ENCODE measurements around the gene DCUN1D5.

DCUN1D5 gene

GRCh38 chr11:103091801-103092524 is at the start of gene DCUN1D5:
TSS of gene DCUN1D5 (minus strand) at chr11:103092160. CDS start at chr11:103091872, 288 bp downstream.
- peak; percentile 80 for DNase-seq

GRCh38 chr11:103125462-103125861 is 33.5 kb upstream of the DCUN1D5 start:
- no peak for DNase-seq

DNA sequence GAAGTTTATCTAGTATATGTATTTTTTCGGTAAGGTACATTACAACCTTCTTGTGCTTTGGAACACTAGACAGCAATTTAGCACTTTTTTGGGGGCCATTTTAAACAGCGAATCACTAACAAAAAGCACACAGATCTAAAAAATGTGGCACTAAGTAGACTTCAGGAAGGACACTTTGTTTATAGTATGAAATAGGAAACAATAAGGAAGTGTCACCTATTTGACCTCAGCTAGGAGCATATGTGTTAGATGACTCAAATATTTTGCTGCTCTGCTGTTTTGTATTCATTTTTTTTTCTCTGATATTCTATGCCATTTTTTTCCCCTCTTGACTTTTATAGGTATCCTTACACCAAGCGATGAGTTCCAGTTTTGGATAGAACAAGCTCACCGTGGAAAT is 22.9 kb upstream of the DCUN1D5 start:
- DNase-seq: no peak

- DNase-seq: no peak
These were observed 20.4 kb upstream of the DCUN1D5 start for GRCh38 chr11:103112364-103112763.

GRCh38 chr11:103111400-103111799 is 19.4 kb upstream of the DCUN1D5 start:
- DNase-seq: no peak

- DNase-seq: no peak
These were observed 18.4 kb upstream of the DCUN1D5 start for GRCh38 chr11:103110391-103110790.

DNA sequence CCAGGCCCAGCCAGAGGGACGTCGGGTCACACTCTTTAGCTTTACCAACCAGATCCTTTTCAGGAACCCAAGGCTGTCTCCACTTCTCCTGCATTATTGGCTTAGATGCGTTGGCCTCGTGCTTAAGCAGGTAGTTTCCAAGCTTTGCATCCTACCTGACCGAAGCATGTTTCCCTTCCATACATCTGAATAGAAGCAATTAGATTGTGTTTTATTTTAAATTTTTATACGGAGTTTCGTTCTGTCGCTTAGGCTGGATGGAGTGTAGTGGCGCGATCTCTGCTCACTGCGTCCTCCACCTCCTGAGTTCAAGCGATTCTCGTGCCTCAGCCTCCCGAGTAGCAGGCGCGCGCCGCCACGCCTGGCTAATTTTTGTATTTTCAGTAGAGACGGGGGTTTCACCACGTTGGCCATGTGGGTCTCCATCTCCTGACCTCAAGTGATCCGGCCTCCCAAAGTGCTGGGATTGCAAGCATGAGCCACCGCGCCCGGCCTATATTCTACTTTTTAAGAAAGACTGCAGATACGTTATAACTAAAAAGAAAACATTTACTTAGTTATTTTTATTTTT is 17.9 kb upstream of the DCUN1D5 start:
- no peak for DNase-seq

DNA sequence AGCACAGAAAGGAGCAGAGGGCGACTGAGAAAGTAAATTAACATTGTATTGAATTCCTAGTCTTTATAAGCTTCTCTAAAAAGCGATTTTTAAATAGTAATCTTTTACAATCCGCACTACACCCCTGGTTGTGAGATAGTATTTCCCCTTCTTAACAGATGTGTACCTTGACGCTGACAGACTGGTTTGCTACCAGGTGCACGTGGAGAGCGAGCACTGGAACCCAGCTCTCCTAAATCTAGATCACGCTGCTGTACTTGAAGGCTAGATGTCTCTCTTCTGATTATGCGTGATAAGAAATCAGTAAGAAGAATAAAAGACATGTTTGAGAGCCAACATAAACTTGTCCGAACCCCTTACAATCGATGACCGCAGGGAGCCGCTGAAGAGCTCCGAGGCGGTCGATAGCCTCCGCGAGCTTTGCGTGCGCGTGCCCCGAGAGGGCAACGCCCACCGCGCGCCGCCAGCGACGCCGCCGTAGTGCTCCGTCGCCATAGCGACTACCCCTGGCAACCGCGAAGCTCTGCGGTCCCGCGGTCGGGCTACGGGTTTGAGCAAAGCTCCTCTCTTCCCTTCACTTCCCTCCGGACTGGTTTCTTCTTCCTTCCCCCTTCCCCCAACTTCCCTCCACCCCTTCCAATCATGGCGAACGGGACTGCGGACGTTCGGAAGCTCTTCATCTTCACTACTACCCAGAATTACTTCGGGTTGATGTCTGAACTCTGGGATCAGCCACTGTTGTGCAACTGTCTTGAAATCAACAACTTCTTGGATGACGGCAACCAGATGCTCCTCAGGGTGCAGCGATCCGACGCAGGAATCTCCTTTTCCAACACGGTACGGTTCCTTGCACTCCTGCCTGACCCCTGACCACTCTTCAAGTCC is 17.2 kb upstream of the DCUN1D5 start, which contains the start of gene DYNC2H1:
TSS of gene DYNC2H1 (plus strand) at position 494 of the 885 bp plus-strand sequence. CDS start at position 643, 149 bp downstream.
- peak; percentile 78 for DNase-seq

DNA sequence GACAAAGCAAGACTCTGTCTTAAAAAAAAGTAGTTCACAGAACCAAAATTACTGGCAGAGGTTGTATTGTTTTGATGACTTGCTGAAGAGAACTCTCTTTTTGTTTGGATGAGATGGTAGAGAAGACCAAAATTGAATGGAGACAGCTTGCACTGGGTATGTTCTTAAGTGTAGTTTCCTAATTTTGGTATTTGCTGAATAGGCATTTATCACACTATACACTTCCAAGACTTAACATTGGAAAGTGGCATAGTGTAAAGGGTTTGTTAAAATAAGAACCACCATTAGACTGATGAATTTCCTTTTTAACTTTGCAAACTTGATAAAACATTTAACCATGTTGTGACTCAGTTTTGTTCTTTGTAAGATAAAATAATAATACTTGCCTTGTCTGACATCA is 5.3 kb upstream of the DCUN1D5 start:
- no peak for DNase-seq

DNA sequence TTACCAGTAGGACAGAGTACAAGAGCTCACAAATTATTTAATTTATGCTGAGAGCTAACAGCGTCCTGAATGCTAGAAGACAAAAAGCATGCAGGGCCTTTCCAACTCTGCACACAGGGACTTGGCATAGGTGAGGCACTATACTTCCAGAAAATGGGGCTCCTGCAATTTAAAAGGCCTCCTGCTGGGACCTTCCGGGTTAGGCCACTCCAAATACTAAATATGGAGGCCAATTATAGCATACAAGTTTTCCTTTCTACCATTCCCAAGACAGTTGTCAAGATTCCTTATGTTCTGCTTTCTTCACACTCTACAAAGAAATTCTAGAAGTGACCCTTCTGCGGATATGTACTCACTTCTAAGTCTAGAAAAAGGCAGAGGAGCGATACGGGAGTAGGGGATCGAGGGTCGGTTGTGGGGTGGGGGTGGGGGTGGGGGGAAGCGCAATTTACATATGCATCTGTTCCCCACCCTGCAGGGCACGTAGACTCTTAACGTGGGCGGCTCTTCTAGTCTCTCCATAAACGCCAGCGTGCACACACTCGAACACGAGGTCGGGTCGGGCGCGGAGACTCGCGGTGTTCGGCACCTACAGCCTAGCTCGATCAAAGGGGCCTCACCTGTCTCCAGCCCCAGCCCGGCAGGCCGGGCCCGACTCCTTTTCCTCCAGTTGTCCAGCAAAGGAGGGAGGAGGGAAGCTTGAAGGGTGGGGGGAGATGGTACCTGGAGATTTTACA is 728 bp downstream of the DCUN1D5 start:
- no peak for DNase-seq

DNA sequence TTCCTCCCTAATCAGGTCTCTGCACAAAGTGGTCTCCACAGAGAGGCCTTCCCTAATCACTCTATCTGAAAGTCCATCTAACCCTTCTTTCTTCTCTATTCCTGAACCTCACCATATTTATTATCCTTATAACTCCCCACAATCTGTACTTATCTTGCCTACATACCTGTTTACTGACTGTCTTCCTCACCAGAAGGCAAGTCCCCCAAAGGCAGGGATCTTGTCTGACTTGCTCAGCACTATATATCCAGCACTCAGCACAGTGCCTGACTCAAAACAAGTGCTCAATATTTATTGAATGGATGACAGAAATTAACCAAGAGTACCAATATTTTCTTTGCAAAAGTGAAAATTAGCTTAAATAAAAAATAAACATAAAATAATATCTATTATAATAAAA is 5.5 kb downstream of the DCUN1D5 start:
- no peak for DNase-seq

DNA sequence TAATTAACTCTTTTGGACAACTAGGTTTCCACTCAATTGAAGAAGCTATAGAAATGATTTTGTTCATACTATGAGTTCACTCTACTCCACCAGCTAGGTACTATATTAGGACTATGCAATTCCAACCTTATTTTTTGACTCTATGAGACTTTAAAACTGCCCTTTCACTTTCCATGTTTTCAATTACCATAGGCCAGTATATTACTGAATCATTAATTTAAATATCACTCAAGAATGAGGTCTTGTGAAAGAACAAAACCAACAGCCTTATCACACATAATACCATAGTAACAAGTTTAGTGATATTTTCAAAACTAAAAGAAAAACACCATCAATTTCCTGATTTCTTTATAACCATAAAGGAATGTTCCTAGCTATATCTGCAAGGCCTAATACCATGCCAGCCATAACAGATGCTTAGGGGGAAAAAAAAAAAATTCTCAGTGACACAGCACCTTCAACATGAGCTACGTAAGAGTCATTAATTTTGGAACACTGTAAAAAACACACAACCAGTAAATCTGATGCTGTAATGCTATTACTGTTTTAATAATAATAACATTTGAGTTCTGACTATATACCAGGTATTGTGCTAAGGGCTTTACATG is 6.1 kb downstream of the DCUN1D5 start:
- DNase-seq: no peak

- no peak for DNase-seq
These were observed 12.1 kb downstream of the DCUN1D5 start for GRCh38 chr11:103079833-103080232.

DNA sequence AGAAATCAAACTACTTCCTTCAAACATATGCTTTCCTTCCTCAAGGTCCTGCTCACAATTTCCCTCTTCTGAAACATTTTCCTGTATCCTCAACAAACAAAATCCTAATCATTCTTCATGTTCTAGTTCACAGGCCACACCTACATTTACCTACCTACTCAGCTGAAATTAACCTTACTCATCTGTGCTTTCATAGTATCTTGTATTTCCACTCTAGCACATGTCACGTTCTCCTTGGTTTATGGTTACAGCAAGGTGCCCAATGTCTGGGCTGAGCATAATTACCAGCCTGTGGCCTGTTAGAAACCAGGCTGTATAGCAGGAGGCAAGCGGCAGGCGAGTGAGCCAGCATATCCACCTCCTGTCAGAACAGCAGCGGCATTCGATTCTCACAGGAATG is 13.2 kb downstream of the DCUN1D5 start:
- no peak for DNase-seq

DNA sequence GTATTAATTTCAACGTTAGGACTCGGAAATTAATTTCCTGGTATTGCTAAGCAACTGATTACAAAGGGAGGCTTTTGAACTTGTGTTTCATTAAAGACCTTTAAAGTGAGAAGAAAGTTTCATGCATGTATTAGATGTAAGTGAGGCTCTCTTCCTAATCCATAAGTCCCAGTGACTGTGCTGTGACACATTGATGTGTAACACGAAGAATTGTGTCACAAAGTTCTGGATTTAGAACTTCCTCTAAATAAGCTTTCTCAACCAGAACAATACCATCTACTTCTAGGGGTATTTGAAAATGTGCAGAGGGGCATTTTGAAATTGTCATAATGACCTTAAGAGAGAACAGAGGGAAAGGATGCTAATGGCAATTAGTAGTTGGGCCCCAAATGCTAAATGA is 14.4 kb downstream of the DCUN1D5 start:
- no peak for DNase-seq

DNA sequence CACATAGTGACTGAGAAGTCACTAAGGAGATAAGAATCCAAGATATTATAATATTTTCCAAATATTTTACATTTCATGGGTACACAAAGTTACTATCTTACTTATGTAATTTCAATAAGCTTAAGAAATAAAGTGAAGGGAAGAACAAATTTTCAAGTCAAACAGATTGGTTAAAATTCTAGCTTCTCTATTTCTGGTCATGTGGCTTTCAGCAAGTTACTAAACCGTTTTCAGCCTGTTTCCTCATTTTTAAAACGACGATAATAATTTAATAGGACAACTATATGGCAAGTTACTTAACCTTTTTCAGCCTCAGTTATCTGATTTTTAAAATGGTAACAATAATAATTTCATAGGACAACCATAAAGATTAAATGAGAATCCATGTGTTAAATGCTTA is 15.6 kb downstream of the DCUN1D5 start:
- DNase-seq: no peak

DNA sequence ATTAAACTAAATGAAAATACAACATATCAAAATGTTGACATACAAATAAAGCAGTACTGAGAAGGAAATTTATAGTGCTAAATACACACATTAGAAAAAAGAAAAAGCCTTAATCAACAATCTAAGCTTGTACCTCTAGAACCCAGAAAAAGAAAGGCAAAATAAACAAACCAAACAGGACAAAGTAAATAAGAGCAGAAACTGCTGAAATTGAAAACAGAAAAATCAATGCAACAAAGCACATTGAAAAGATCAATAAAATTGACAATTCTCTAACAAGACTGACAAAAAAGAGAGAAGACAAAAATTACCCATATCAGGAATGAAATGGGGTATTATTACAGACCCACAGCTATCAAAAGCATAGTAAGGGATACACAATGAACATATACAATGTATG is 21.0 kb downstream of the DCUN1D5 start:
- DNase-seq: no peak

- no peak for DNase-seq
These were observed 21.8 kb downstream of the DCUN1D5 start for GRCh38 chr11:103070142-103070541.

GRCh38 chr11:103069367-103069766 is 22.6 kb downstream of the DCUN1D5 start:
- DNase-seq: no peak

GRCh38 chr11:103067118-103067517 is 24.8 kb downstream of the DCUN1D5 start:
- no peak for DNase-seq

- DNase-seq: no peak
These were observed 30.3 kb downstream of the DCUN1D5 start for GRCh38 chr11:103061656-103062055.

- DNase-seq: no peak
These were observed 36.6 kb downstream of the DCUN1D5 start for GRCh38 chr11:103055221-103055890.

Data from NCI-H2107 (cell line).